GM12865 (cell line): ENCODE measurements around the gene FGF1.

Experiments
- DNase-seq: peaks from one replicate; pipeline ENCODE4 v3.0.0; 2010; ENCODE audit warnings: low read depth
- H3K4me3 ChIP-seq: 2 replicates; pipeline ENCODE4 v1.5.1; 2011; ENCODE audit warnings: mild to moderate bottlenecking, low read depth, low read length, control low read depth
- TF ChIP-seq, protein P1 (sequence below): IDR thresholded peaks from 2 replicates; pipeline ENCODE4 v1.5.1; 2011; ENCODE audit warnings: low read length, control low read depth, low read depth, inconsistent platforms; ENCODE audit not compliant: insufficient read depth; ENCODE audit errors: missing control alignments

FGF1 gene

GRCh38 chr5:142630927-142631539 lies 54.9 kb downstream of the FGF1 start:
- H3K4me3 ChIP-seq = no peak overlapping the region
- no peak for DNase-seq
- TF ChIP-seq, protein P1, sequence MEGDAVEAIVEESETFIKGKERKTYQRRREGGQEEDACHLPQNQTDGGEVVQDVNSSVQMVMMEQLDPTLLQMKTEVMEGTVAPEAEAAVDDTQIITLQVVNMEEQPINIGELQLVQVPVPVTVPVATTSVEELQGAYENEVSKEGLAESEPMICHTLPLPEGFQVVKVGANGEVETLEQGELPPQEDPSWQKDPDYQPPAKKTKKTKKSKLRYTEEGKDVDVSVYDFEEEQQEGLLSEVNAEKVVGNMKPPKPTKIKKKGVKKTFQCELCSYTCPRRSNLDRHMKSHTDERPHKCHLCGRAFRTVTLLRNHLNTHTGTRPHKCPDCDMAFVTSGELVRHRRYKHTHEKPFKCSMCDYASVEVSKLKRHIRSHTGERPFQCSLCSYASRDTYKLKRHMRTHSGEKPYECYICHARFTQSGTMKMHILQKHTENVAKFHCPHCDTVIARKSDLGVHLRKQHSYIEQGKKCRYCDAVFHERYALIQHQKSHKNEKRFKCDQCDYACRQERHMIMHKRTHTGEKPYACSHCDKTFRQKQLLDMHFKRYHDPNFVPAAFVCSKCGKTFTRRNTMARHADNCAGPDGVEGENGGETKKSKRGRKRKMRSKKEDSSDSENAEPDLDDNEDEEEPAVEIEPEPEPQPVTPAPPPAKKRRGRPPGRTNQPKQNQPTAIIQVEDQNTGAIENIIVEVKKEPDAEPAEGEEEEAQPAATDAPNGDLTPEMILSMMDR = no peak

DNA sequence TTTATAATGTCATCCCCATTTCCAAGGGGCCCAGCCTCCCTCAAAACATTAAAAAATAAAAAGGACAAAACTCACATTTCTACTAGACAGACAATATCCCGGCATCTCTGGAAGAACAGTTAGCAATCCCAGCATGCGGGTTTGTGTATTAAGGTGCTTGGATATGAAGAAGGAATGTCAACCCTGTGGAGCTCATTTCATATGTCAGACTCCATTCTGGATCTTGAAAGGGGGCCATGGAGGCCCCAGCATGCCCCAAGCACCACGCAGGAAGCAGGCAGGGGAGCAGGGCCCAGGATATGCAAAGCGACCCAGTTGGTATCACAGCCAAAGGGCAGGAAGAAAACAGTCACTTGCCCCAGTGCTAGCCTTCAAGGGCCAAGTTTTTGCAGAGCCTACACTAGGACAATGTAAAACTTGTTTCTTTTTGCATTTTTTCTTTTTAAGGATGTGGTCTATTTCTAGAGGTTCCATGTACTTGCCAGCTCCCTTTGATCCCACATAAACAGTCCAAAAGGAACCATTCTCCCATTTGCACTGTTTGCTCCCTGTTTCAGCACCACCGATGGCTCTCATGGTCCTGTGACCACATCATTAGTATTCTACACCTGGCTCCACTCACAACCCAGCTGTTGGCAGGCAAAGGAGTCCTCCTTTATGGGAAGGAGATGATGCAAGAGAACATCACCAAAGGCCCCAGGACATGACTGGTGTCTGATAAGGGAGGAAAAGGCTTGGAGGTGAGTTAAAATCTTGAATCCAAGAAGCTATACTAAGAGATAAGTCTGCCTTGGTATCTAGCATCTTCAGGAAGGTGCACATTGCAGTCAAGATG lies 58.3 kb downstream of the FGF1 start:
- TF ChIP-seq, protein P1 = no peak
- no peak for DNase-seq
- no peak overlapping the region for H3K4me3 ChIP-seq

- no peak for DNase-seq
- H3K4me3 ChIP-seq = no peak overlapping the region
- TF ChIP-seq, protein P1 = no peak
Observed at GRCh38 chr5:142626786-142627185, 59.1 kb downstream of the FGF1 start.

GRCh38 chr5:142626099-142626498 lies 59.8 kb downstream of the FGF1 start:
- TF ChIP-seq, protein P1 = no peak

GRCh38 chr5:142621227-142621626 lies 64.7 kb downstream of the FGF1 start:
- H3K4me3 ChIP-seq = no peak overlapping the region
- no peak for DNase-seq
- TF ChIP-seq, protein P1 = no peak

More at GRCh38 chr5:142626099-142626498, 59.8 kb downstream of the FGF1 start:
- no peak for DNase-seq
- H3K4me3 ChIP-seq = no peak overlapping the region

- DNase-seq = no peak
- TF ChIP-seq, protein P1 = no peak
- H3K4me3 ChIP-seq = no peak overlapping the region
Observed at GRCh38 chr5:142619815-142620214, 66.1 kb downstream of the FGF1 start.
